HepG2 (cell line): Measurements from ENCODE around the gene STMN3. TPM values are rescaled to one million over a fixed set of nuclear protein-coding genes. Genes with fewer than 3 reads are reported as not detected.

Experiments used
- BHLHE40 ChIP-seq: IDR thresholded peaks from 2 replicates; pipeline ENCODE4 v1.6.1; 2011; ENCODE audit warnings: low read length, improper control_type of control experiment
- FOXA3 ChIP-seq: IDR thresholded peaks from 2 replicates; pipeline ENCODE4 v1.6.1; 2016; ENCODE audit warnings: missing genetic modification reagents, missing compliant biosample characterization
- GPN1 ChIP-seq: sonication (generic); formaldehyde crosslinking; IDR thresholded peaks from 2 replicates; pipeline ENCODE4 v1.5.1; 2020; ENCODE audit warnings: missing genetic modification reagents, borderline replicate concordance
- HOMEZ ChIP-seq: IDR thresholded peaks from 2 replicates; pipeline ENCODE4 v1.6.1; 2016; ENCODE audit warnings: low read depth
- MTA1 ChIP-seq: sonication (generic); formaldehyde crosslinking; IDR thresholded peaks from 2 replicates; pipeline ENCODE4 v1.4.0; 2020; ENCODE audit warnings: missing genetic modification reagents, mild to moderate bottlenecking, borderline replicate concordance
- NFE2 ChIP-seq: sonication (generic); formaldehyde crosslinking; IDR thresholded peaks from 2 replicates; pipeline ENCODE4 v1.4.0; 2020; ENCODE audit warnings: missing genetic modification reagents
- PLRG1 ChIP-seq: fragments of 450-650 bp; conservative IDR thresholded peaks from 2 replicates; pipeline ENCODE4 v1.6.1; 2016
- PRMT3 ChIP-seq: sonication (generic); formaldehyde crosslinking; IDR thresholded peaks from 2 replicates; pipeline ENCODE4 v1.8.1; 2022; ENCODE audit warnings: low read depth, mild to moderate bottlenecking, moderate library complexity, missing genetic modification reagents, borderline replicate concordance
- RBFOX2 ChIP-seq: fragments of 200-400 bp; formaldehyde crosslinking; IDR thresholded peaks from 2 replicates; pipeline ENCODE4 v1.6.1; 2017; ENCODE audit warnings: low read depth, mild to moderate bottlenecking, low read length
- SIX1 ChIP-seq: sonication (generic); formaldehyde crosslinking; IDR thresholded peaks from 2 replicates; pipeline ENCODE4 v1.4.0; 2020; ENCODE audit warnings: missing genetic modification reagents, borderline replicate concordance
- SP4 ChIP-seq: sonication (generic); formaldehyde crosslinking; IDR thresholded peaks from 2 replicates; pipeline ENCODE4 v1.8.1; 2023; ENCODE audit warnings: mild to moderate bottlenecking, missing genetic modification reagents
- TRIM22 ChIP-seq: fragments of 450-650 bp; IDR thresholded peaks from 2 replicates; pipeline ENCODE4 v1.6.1; 2017
- USF2 ChIP-seq, 2 experiments: sonication (generic) in 1 of 2; formaldehyde crosslinking in 1 of 2; IDR thresholded peaks; 2 replicates each; pipeline versions ENCODE4 v1.5.1 to v1.6.1; 2011 to 2020; ENCODE audit warnings: borderline replicate concordance in 1 of 2, low read depth in 1 of 2, low read length in 1 of 2, mild to moderate bottlenecking in 1 of 2, missing genetic modification reagents in 1 of 2, moderate library complexity in 1 of 2
- ZMYM4 ChIP-seq: sonication (generic); formaldehyde crosslinking; IDR thresholded peaks from 2 replicates; pipeline ENCODE4 v1.8.1; 2023; ENCODE audit warnings: mild to moderate bottlenecking, missing genetic modification reagents
- ZNF513 ChIP-seq: sonication (generic); formaldehyde crosslinking; conservative IDR thresholded peaks from 2 replicates; pipeline ENCODE4 v1.5.0; 2020; ENCODE audit warnings: missing genetic modification reagents
- ZNF766 ChIP-seq: sonication (generic); formaldehyde crosslinking; IDR thresholded peaks from 2 replicates; pipeline ENCODE4 v1.5.0; 2020; ENCODE audit warnings: missing genetic modification reagents, borderline replicate concordance
- ZNF776 ChIP-seq: sonication (generic); formaldehyde crosslinking; IDR thresholded peaks from 2 replicates; pipeline ENCODE4 v1.4.0; 2020; ENCODE audit warnings: mild to moderate bottlenecking, missing genetic modification reagents
- ZNF782 ChIP-seq: sonication (generic); formaldehyde crosslinking; IDR thresholded peaks from 2 replicates; pipeline ENCODE4 v1.4.0; 2020; ENCODE audit warnings: missing genetic modification reagents, mild to moderate bottlenecking, borderline replicate concordance
- ZSCAN21 ChIP-seq: sonication (generic); formaldehyde crosslinking; IDR thresholded peaks from 2 replicates; pipeline ENCODE4 v1.8.0; 2022; ENCODE audit warnings: mild to moderate bottlenecking, missing genetic modification reagents, moderate library complexity, borderline replicate concordance
- polyA plus RNA-seq, 8 experiments: library from polyadenylated mRNA; depleted of rRNA in 3 of 8; stranded (reverse) in 7 of 8; unstranded in 1 of 8; fragments of >200 nt; fragmentation: Illumina TruSeq in 4 of 8; extraction: Trizol in 4 of 8; gene quantifications; 2 replicates each; pipeline versions ENCODE4 v1.2.1 to v1.2.3, GENCODE V29; 2011 to 2016; ENCODE audit warnings: low read depth in 4 of 8, missing spikeins in 1 of 8, mixed read lengths in 1 of 8; ENCODE audit not compliant: insufficient read depth in 1 of 8
- total RNA-seq, 5 experiments: library from RNA; depleted of rRNA; stranded (reverse); fragments of >200 nt; fragmentation: Illumina TruSeq; extraction: Trizol; gene quantifications; 2 replicates each; pipeline ENCODE4 v1.2.3, GENCODE V29; 2016; ENCODE audit warnings: low read depth in 1 of 5

The STMN3 gene
- total and polyA plus RNA-seq, 2 of the 13 experiments (the other 11 are each of a cell fraction or from before 2014, with no cell fraction given) = 21.0 to 48.3 TPM

- TF ChIP-seq USF2 (IDR thresholded peaks at IDR 0.05; ENCODE audit: low read depth, low read length) (no peak), USF2 (CRISPR knock-in tag; IDR thresholded peaks at IDR 0.05; ENCODE audit: borderline replicate concordance) (no peak; the same call in 1 of the 2 replicates), HOMEZ (CRISPR knock-in tag) (no peak), ZSCAN21 (peak; percentile 71; the same call in 1 of the 2 replicates), TRIM22 (no peak), GPN1 (CRISPR knock-in tag) (no peak), ZNF776 (CRISPR knock-in tag) (peak; percentile 61; the same call in 1 of the 2 replicates), FOXA3 (peak; percentile 42), SIX1 (CRISPR knock-in tag) (no peak; the same call in 1 of the 2 replicates), PLRG1 (no peak), ZMYM4 (CRISPR knock-in tag) (peak; percentile 48), MTA1 (CRISPR knock-in tag) (no peak), RBFOX2 (peak; percentile 77), ZNF766 (CRISPR knock-in tag) (0 out of 2 replicates have a peak, but pooled peaks have one; percentile 28), ZNF513 (CRISPR knock-in tag) (no peak), PRMT3 (no peak), SP4 (CRISPR knock-in tag) (peak; percentile 86), NFE2 (CRISPR knock-in tag) (no peak), BHLHE40 (peak; percentile 58; the same call in 1 of the 2 replicates), ZNF782 (CRISPR knock-in tag) (no peak)
These were observed 11.3 kb downstream of the STMN3 start (continued) for GRCh38 chr20:63641792-63642523.
